HG03039 (cell line): ENCODE measurements around the gene OR51E1.

Experiments used
- ATAC-seq: cut with Tn5 transposase; IDR thresholded peaks from one replicate; pipeline ENCODE4 v1.9.1; 2021; ENCODE audit warnings: mild to moderate bottlenecking, moderate library complexity; ENCODE audit not compliant: unreplicated experiment

The OR51E1 gene

GRCh38 chr11:4704790-4705334 lies 61.1 kb downstream of the OR51E1 start:
- no peak for ATAC-seq
